Measurements from ENCODE around the gene MCM3AP.

The MCM3AP gene

DNA sequence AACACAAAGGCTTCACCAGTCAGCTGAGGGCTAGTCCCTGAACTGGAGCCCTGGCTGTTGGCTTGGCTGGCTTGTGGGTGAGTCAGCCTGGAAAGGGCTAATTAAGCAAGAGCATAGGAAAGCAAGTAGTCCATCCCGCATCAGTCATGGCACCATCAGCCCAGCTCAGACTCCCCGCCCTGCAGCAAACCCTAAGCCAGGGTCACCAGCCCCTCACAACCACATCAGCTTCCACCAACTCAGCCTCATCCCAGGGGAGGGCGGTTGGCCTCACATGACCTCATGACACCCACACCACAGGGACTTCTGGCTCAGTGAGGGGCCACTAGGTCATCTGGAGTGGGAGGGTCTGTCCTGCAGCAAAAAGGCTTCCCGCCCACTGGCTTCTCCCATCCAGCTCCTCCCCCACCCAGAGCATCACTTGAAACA is 94.1 kb downstream of the MCM3AP start:
- H4K20me1 ChIP-seq (ENCODE audit: insufficient read depth, low read length) = no peaks in the 10 kb centered on the region
- peaks cover under 1% of the 10 kb centered on the region; the same call in 1 of the 2 replicates for H3K4me1 ChIP-seq (ENCODE audit: low read length)
- H3K9ac ChIP-seq (ENCODE audit: low read length) = no peak overlapping the region
- H3K79me2 ChIP-seq (ENCODE audit: low read length) = no peaks in the 10 kb centered on the region
- no peaks in the 10 kb centered on the region for H3F3A ChIP-seq (ENCODE audit: insufficient read depth, low read length)
- H3K4me2 ChIP-seq (ENCODE audit: low read depth, low read length) = no peak overlapping the region
- H3K27me3 ChIP-seq (replicated peaks; ENCODE audit: insufficient read depth, low read length) = no peaks in the 10 kb centered on the region
- H3K4me3 ChIP-seq (ENCODE audit: low read length) = no peak overlapping the region
- TF ChIP-seq EZH2 (optimal IDR thresholded peaks at IDR 0.05; ENCODE audit: low read depth, low read length) = no peak
- TF ChIP-seq, protein P1, sequence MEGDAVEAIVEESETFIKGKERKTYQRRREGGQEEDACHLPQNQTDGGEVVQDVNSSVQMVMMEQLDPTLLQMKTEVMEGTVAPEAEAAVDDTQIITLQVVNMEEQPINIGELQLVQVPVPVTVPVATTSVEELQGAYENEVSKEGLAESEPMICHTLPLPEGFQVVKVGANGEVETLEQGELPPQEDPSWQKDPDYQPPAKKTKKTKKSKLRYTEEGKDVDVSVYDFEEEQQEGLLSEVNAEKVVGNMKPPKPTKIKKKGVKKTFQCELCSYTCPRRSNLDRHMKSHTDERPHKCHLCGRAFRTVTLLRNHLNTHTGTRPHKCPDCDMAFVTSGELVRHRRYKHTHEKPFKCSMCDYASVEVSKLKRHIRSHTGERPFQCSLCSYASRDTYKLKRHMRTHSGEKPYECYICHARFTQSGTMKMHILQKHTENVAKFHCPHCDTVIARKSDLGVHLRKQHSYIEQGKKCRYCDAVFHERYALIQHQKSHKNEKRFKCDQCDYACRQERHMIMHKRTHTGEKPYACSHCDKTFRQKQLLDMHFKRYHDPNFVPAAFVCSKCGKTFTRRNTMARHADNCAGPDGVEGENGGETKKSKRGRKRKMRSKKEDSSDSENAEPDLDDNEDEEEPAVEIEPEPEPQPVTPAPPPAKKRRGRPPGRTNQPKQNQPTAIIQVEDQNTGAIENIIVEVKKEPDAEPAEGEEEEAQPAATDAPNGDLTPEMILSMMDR (IDR thresholded peaks at IDR 0.05; ENCODE audit: low read length) = no peak
- TF ChIP-seq EZH2phosphoT487 (IDR thresholded peaks at IDR 0.05; ENCODE audit: low read length) = no peak
- no peak overlapping the region for H2AFZ ChIP-seq (ENCODE audit: low read length)
- no peak overlapping the region for H3K27ac ChIP-seq (ENCODE audit: low read length)
- no peak for DNase-seq
- no peaks in the 10 kb centered on the region for H3K9me3 ChIP-seq (replicated peaks; ENCODE audit: insufficient read depth, low read length)
- peaks cover 15% of the 10 kb centered on the region for H3K36me3 ChIP-seq (replicated peaks; ENCODE audit: insufficient read depth, low read length)
- H3K9me2 ChIP-seq (replicated peaks; ENCODE audit: insufficient read depth, low read length) = no peaks in the 10 kb centered on the region

DNA sequence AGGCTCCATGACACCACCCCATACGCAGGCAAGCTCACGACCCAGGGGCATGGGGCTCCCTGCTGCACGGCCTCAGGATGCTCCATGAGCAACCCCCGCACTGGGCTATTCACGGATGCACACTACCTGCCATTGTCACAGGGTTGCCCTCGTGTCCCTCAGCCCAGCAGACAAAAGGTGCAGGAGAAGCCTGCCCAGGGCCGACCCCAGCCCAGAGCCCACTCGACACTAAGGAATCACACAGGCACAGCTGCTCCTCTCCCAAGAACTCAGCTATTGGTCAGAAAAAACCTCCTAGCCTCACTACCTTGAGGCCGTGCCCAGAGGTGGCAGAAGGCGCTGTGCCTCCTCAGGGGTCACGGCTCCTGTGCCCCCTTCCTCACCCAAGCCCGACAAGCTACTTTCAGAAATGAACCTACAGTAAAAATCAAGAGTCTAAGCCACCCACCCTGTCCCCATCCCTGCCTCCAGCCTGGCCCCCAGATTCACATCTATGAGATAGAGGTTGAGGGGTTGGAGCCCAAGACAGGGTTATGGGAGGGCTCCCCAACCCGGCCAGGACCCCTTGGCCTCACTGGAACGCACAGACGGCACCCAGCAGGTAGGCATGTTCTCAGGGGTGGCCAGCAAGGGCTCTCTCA is 94.8 kb downstream of the MCM3AP start:
- 0 out of 2 replicates have a peak, but pooled peaks cover 5% of the 10 kb centered on the region for H3F3A ChIP-seq (ENCODE audit: insufficient read depth, low read length)

DNA sequence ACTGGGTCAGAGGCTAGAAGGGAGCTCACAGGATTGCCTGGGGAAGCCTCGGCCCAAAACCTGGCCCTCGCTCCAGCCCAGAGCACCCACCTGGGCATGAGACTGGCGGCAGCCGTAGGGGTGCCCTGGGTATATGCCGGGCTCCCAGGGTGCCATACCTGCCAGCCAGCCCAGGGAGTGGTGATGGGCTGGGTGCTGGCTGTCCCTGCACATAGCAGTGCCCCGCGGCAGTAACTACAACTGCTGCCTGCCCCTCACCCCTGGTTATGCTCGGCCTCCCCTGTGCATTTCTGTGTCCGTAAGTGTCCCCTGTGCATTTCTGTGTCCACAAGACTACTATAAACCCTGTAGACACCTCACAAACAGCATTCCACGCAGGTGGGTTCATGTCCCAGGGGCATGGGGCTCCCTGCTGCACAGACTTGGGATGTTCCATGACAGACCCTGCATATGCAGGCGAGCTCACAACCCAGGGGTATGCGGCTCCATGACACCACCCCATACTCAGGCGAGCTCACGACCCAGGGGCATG is 95.4 kb downstream of the MCM3AP start:
- Histone ChIP-seq H3F3A (ENCODE audit: insufficient read depth, low read length) (0 out of 2 replicates have a peak, but pooled peaks cover 10% of the 10 kb centered on the region), H2AFZ (ENCODE audit: low read length) (no peak overlapping the region), H3K9ac (ENCODE audit: low read length) (no peak overlapping the region), H3K4me2 (ENCODE audit: low read depth, low read length) (no peak overlapping the region), H3K9me2 (replicated peaks; ENCODE audit: insufficient read depth, low read length) (no peaks in the 10 kb centered on the region), H3K27me3 (replicated peaks; ENCODE audit: insufficient read depth, low read length) (no peaks in the 10 kb centered on the region), H3K27ac (ENCODE audit: low read length) (no peak overlapping the region), H3K9me3 (replicated peaks; ENCODE audit: insufficient read depth, low read length) (no peaks in the 10 kb centered on the region), H4K20me1 (ENCODE audit: insufficient read depth, low read length) (no peaks in the 10 kb centered on the region), H3K79me2 (ENCODE audit: low read length) (no peaks in the 10 kb centered on the region), H3K4me3 (ENCODE audit: low read length) (no peak overlapping the region), H3K4me1 (ENCODE audit: low read length) (peaks cover 12% of the 10 kb centered on the region), H3K36me3 (replicated peaks; ENCODE audit: insufficient read depth, low read length) (peaks cover 7% of the 10 kb centered on the region; the same call in 1 of the 2 replicates)
- TF ChIP-seq EZH2phosphoT487 (IDR thresholded peaks at IDR 0.05; ENCODE audit: low read length) (no peak), EZH2 (optimal IDR thresholded peaks at IDR 0.05; ENCODE audit: low read depth, low read length) (no peak)
- TF ChIP-seq, protein P1 (IDR thresholded peaks at IDR 0.05; ENCODE audit: low read length) = no peak
- DNase-seq = no peak

More for the DNA sequence above, 94.8 kb downstream of the MCM3AP start:
- H3K27me3 ChIP-seq (replicated peaks; ENCODE audit: insufficient read depth, low read length) = no peaks in the 10 kb centered on the region
- no peaks in the 10 kb centered on the region for H3K79me2 ChIP-seq (ENCODE audit: low read length)
- no peak for TF ChIP-seq EZH2phosphoT487 (IDR thresholded peaks at IDR 0.05; ENCODE audit: low read length)
- TF ChIP-seq, protein P1 (IDR thresholded peaks at IDR 0.05; ENCODE audit: low read length) = no peak
- TF ChIP-seq EZH2 (optimal IDR thresholded peaks at IDR 0.05; ENCODE audit: low read depth, low read length) = no peak
- H3K9ac ChIP-seq (ENCODE audit: low read length) = no peak overlapping the region
- H2AFZ ChIP-seq (ENCODE audit: low read length) = no peak overlapping the region
- no peak overlapping the region for H3K4me2 ChIP-seq (ENCODE audit: low read depth, low read length)
- H3K4me3 ChIP-seq (ENCODE audit: low read length) = no peak overlapping the region
- no peak for DNase-seq
- no peak overlapping the region for H3K27ac ChIP-seq (ENCODE audit: low read length)
- no peaks in the 10 kb centered on the region for H4K20me1 ChIP-seq (ENCODE audit: insufficient read depth, low read length)
- H3K36me3 ChIP-seq (replicated peaks; ENCODE audit: insufficient read depth, low read length) = peaks cover 8% of the 10 kb centered on the region
- H3K4me1 ChIP-seq (ENCODE audit: low read length) = peaks cover 7% of the 10 kb centered on the region
- no peaks in the 10 kb centered on the region for H3K9me3 ChIP-seq (replicated peaks; ENCODE audit: insufficient read depth, low read length)
- H3K9me2 ChIP-seq (replicated peaks; ENCODE audit: insufficient read depth, low read length) = no peaks in the 10 kb centered on the region
